GM21390 (cell line): Measurements from ENCODE around the gene ZMIZ1.

Experiments used
- ATAC-seq: cut with Tn5 transposase; IDR thresholded peaks from one replicate; pipeline ENCODE4 v1.9.1; 2021; ENCODE audit not compliant: unreplicated experiment

Gene ZMIZ1

DNA sequence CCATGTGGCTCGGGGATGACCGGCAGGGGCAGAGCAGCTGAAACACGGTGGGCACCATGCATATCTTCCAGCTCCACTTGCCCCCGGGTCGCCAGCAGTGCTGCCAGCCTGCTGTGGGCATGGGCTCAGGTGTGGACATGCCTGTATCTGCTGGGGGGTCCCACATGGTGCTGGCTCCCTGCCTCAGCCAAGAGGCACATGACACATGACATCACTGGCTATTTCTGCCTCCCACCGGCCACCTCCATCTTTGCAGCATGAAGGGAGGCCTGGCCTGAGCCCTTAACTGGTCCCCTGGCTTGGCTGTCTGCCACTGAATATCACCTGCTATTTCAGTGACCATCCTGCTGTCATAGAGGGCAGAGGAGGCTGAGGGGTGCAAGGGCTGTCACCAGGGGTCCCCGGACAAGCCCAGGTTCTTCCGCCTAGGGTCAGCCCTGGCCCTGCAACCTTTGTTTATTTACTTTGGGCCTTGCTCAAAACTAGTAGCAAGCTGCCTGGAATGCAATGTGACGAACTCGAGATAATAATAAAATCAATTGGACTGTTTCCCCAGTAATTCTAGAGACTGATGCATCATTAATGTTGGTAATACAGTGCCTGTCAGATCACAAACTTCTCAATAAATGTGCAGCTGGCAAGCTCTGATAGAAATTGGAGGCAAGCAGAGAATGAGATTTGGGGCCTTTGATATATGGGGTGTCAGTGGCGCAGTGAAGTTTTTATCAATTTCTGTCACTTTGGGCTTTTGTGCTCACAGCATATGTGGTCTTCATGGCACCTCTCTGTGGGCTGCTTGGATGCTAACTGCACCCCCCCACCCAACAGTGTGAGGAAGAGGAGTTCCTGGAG, 28.5 kb downstream of the ZMIZ1 start:
- ATAC-seq = no peak

DNA sequence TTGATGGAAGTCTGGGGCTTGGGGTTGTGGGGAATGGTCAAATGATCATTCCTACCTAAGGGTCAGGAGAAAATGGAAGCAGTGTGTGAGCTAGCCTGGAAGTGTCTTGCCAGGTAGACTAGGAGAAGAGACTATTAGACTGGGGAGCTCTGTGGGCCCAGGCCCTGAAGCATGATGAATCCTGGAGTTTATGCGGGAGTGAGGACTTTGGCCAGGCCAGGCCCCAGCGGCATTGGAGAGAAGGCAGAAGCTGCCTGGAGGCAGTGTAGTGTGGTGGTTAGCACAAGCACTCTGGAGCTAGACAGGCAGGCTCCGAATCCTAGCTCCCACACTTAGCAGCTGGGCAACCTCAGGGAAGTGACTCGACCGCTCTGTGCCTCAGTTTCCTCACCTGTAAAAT, 29.3 kb downstream of the ZMIZ1 start:
- no peak for ATAC-seq

DNA sequence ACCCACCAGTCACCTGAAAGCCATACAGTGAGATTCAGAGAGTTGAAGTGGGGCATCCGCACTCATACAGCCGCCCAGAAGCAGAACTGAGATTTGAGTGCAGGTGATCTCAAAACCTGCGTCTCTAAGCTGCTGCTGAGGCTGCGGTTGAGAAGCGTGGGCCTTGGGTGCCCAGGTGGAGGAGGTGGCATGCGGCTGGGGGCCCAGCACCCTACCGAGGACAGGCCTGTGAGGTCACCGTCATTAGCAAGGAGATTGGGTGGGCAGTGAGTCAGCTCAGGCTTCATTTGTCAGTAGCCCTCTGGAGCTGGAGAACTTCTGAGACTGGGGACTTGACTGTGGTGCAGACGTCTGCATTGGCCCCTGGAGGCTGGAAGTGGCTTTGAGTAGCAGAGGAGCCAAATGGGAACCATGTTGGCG, 29.8 kb downstream of the ZMIZ1 start:
- peak; percentile 88 for ATAC-seq

DNA sequence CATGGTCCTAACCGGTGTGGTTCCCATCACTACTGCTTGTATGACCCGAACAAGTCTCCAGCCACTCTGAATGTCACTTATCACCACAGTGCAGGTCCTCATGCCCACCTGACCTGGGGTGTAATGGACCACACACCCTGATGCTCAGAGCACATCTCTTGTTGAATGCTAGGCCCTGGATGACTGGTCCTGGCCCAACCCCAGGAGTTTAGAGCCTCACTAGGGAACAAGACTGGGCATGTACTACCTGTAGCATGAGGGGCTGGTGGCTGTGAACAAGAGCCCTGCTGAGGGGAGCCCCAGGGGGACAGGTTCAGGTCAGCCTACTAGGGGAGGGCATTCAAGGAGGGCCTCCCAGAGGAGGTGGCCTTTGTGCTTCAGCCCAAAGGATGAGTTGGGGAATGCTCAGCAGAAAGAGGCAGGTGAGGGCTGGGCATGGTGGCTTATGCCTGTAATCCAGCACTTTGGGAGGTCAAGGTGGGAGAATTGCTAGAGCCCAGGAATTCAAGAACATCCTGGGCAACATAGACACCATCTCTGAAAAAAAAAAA, 31.2 kb downstream of the ZMIZ1 start:
- ATAC-seq = no peak

DNA sequence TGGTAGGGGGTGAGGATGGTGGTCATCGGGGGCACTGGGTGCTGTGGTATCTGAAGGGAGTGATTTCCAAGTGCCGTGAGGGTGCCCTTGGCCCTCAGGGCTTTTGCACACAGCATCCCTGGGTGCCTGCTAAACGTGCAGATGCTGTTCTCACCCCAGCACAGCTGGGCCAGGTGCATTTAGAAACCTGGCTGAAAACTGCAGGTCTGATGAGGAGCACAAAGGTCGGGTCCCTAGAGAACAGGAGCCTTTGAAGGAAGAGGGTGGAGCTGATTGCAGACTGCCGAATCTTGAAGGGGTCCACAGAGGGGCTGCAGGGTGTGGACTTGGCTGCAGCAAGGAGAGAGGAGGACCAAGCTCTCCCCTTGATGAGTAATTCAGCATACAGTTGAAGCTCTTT, 32.0 kb downstream of the ZMIZ1 start:
- ATAC-seq = no peak

DNA sequence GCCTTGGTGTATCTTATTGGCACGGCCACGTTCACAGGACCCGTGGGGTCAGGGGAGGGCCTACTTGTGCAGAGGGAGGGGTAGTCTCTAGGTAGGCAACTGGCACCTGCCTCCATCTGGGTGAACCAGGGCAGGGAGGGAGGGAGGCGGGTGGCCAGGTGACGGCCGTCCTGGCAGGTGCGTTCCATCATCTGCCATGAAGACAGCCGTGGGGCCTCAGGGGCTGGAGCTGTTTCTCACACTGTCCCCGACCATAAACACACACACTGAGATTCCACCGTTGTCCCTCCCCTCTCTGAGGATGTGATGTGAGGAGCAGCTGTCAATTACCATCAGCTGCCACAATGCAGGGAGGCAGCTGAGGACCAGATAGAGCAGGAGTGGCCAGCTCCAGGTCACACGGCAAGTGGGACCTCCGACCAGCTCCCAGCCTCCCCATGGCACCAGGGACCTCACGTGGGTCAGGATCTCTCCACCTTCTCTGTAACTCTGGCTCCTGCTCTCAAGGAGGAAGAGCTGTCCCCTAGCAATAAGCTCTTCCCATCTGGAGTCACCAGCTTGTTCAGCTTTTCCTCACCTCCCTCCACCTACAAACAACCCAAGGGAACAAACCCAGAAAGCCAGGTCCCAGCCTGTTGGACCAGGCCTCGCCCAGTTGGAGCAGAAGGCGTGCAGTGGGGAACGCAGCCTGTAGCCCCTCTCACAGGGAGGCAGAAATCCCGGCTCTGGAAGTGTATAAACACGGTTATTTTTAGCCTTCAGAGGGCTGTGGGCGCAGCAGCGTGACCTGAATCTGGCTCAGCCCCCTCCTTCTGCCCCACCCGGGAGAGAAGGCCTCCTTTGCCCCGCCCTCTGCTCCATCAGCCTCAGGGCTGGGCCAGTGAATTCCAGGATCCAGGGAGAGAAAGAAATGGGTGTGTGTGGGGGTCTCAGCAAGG, 33.1 kb downstream of the ZMIZ1 start:
- ATAC-seq = no peak

DNA sequence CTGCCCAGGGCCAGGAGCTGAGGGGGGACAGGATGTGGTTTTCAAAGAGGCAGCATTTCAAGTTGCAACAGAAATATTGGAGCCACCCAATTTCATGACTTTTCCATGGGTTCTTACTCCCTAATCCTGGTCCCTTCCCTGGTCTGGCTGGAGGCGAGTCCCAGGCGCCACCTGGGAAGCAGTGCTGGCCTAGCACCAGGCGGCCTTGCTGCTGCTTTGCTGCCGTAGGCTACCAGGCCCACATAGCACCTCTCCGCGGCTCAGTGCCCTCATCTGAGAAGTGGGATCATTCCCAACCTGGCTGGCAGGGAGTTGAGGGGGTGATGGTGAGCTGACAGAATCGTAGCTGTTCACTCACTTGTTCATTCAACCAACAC, 33.7 kb downstream of the ZMIZ1 start:
- ATAC-seq = no peak

DNA sequence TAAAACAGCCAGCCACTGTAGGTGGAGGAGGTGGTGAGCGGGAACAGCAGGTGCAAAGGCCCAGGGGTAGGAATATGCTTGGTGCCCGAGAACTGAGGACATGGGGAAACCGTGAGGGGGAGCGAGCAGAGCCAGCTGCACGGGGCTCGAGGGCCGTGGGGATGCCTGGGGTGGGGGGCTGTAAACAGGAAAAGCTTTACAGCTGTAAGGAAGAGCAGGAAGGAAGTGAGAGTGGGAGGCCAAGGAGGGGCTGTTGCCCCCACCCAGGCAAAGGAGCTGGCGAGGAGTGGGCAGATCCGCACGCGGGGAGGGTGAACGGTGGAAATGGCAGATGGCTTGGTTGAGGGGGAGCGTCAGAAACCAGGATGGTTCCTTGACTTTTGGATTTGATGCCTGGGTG, 34.4 kb downstream of the ZMIZ1 start:
- ATAC-seq = no peak

DNA sequence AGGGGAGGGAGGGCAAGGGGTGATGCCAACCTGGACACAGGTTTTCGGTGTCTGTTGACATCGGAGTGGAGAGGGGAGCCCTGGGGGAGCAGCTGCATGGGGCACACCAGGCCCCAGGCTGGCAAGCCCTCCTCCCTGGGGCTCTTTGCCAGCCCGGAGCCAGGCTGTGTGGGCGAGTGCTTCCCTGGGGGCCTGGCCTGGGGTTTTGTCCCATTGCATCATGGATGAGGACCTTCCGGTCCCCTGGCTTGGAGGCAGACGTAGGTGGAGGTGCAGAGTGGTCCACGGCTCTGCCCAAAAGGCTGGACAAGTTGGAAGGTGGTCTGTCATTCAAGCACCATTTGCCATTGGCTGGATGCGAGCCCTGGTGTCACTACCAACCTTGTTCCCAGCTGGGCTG, 34.8 kb downstream of the ZMIZ1 start:
- ATAC-seq = no peak

DNA sequence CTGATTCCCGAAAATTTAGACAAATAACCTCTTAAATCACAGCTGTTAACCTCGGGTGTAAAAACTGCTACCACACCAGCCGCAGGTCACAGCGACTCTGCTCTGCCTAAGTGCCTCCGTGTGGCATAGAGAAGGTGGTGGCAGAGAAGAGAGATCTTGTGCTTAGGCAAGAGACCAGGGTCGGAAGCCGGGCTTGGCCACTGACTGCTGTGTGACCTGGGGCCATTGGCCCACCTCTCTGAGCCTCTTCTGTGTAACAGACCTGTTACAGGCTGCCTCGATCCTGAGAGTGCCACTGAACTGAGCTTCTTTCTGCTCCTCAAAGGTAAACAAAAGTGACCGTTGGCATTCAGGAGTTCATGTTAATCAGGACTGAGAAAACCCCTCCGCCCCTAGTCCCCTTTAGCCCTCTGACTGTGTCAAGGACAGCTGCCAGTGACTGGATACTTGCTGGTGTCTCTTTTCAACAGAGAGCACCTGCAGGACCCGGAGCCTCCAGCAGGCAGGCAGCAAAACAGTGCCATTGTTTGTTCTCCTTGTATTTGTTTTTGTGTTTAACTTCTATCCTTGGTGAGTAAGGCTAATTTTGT, 36.5 kb downstream of the ZMIZ1 start:
- no peak for ATAC-seq

DNA sequence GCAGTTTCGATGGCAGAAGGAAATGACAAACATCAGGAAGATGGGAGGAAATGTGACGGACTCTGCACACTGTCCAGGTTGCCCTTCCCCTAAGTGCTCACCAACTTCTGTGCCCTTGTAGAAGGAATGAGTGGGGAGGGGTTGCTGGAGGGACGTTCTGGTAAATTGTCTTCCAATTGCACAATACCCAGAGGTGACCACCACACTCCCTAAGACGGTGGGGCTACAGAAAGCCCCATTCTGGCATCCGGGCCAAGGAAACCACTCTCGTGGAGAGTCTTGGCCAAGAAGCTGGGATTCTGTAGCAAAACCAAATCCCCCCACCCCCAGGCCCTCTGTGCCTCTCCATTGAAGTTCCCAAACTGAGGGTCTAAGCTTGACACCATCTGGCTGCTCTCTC, 37.1 kb downstream of the ZMIZ1 start:
- no peak for ATAC-seq

DNA sequence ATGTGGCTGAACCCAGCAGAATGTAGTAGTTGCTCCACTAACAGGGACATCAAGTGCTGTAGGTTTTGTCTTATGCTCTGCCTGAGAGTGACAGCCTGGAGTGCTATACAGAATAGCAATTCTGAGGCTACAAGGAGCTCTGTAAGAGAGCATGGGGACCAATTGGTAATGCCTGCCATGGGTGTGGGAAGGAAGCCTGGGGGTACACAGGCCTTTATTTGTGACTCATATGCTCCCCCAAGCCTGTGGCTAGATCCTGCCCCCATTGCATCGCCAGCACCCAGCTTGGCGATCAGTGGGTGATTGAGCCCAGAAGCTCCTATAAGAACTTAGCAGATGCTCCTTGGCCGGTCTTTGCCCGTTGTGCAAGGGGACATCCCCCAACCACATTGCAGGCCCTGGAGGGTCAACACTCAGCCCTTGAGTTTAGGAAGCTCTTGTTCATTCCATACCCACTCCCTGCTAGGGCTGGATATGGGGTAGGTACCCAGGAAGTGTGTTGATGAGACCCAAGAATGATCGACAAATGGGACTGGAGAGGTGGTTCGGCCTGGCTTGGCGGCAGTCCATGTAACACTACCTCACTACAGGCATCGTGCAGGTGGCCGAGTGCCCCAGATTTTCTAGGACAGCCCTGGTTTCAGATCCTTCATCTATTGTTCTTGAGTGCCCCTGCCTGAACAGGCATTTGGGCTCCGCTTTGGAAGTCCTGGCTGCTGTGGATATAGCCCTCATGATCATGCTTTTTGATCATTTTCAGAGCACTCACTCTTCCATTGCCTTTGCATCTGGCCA, 37.7 kb downstream of the ZMIZ1 start:
- ATAC-seq = no peak

DNA sequence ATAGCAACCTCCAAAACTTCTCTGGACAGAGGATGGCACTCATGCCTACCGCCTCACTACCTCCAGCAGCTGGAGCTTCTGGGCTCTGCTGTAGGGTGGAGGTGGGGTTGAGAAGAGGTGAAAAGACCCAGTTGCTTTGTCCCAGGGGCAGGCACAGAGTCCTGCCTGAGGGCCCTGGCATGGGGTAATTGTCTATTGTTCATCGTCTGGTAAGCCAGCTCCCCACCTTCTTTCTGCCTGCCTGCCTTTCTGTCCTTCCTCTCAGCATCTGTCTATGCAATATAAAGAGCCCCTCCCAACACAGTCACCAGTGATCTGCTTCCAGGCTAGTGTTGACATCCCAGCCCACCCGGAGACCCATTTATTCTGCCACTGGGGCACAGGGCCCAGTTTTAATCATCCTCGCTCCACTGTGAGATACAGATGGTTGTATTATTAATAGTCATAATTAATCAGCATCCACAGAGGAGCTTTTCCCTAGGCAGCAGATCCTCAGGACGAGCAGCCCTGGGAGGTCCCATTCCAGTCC, 39.0 kb downstream of the ZMIZ1 start:
- no peak for ATAC-seq

DNA sequence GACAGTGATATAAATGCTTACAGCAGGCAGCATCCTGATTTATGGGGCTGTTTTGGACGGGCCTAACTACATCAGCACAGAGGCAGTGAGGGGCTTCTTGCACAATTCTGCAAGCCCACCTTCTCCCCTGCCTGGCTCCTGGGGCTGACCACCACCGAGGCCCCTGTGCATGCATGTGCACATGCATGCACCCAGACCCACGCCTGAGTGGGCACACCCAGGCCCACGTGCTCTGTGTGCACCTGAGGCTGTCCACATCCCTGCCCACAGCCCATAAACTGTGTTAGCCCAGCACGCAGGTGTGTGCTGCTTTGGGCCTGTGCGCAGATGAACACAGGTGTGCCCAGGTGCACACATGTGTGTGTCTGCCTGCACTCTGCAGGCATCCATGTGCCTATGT, 40.0 kb downstream of the ZMIZ1 start:
- ATAC-seq = no peak

DNA sequence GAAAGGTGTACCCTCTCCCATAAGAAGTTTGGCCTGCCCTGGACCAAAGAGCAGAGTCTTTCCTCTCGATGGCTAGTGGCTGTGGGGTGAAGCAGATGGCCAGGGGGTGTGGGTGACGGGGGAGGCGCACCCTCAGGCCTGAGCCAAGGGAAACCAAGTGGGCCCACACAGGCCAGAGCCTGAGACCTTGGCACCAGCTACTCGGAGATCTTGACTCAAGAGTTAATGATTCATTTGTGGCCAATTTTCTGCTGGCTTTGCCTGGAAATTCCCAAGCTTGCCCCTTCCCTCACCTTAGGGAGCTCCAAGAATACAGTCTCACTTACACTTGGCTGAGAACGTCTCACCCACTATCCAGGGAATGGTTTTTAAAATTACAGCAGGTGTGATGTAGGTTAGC, 42.7 kb downstream of the ZMIZ1 start:
- no peak for ATAC-seq

DNA sequence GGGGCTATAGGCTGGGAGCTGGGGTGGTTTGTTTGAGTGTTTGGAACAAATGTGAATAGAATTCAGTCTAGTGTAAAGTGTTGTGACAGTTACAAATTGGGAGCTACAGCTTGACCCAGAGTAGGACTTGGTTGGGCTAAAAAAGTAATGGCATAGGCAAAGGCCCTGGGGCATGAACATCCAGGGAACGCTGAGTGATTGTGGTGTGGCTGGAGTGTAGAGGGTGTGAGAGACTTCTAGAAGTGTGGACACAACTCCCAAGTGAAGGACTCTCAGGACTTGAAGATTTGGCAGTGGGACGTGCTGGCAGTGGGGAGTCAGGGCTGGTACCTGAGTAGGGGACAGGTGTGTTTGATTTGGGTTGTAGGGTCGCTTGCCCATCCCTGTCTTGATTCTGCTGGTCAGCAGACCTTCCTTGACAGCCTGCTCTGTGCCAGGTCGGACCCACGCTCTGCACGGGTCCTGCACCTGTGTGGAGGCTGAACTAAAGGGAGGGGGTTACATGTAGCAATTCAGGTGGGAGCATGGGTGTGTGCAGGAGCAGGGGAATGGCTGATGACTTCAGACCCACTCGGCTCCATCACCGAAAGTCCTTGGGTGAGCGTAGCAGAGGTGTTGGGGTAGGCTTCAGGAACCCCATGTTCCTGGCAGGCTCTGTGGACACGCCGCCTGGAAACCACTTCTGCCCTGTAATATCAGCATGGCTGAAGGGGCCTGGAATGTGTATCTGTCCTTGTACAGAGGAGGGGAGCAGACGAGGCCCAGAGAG, 43.3 kb downstream of the ZMIZ1 start:
- no peak for ATAC-seq

DNA sequence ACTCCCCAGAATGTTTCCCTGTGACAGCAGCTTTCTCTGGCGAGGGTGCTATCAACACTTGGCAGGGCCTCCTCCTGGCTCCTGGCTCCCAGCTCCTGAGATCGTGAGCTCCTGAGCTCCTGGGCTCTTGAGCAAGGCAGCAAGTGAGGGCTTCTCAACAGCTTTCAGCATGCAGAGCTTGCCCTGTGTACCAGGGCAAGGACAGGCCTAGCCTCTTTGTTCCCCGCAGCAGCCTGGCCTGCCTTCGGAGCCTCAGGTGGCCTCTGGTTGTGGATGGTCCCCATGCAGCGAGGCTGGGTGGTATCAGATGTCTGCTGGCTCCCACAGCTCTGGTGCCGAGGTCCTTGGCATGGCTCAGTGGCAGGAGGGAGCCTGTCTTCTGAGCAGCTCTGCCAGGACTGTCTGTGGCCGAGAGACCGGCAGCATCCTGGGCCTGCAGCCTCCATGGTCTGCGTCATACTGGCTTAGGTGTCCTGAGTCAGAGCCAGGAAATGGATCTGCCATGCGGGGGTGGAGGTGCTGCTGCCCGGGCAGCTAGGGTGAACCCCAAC, 44.2 kb downstream of the ZMIZ1 start:
- ATAC-seq = no peak

DNA sequence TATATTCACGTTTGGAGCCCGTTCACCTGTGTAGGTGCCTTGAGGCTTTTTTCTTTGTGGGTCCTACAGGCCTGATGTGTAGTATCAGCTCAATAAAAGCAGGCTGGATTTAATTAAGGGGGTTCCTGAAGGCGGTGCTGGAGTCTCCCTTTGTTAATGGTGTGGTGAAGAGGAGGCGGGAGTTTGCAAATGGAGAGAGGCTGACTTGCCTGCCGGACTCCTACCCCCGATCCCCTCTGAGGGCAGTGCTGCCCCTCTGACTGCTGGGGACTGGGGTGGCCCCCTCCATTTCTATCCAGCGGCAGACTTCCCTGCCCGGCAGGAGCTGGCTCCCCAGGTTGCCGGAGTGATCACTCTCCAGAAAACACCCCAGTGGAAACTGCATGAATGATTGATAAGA, 45.1 kb downstream of the ZMIZ1 start:
- no peak for ATAC-seq

DNA sequence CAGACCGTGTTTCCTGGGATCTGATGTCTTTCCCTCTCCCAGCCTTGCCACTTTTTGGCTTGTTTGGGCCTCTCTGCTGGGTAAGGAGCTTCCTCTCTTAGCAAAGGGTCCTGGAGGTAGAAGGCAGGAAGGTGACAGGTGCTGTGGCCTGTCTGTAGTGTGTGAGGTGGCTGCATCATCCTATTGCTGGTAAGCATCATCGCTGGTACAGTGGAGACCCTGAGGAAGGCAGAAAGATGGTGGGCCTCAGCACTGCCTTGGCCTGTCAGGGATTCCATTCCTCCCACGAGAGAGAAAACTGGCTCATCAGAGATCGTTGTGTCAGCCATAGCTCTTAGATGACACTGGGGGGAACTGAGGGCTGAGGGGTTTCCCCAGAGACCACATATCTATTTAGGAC, 46.5 kb downstream of the ZMIZ1 start:
- ATAC-seq = no peak
